AG04449 (cell line): Measurements from ENCODE around the gene FARS2.

Source experiments
- CTCF ChIA-PET: fragments of 350-600 bp; formaldehyde crosslinking; extraction: SDS; loops from one replicate; lab custom pipeline; 2021; ENCODE audit warnings: antibody characterized with exemption; lab: Yijun Ruan, JAX
- POLR2A ChIA-PET: fragments of 400-600, 350-600 bp; formaldehyde crosslinking; extraction: SDS; loops from one replicate; lab custom pipeline; 2020; ENCODE audit warnings: antibody characterized with exemption, inconsistent platforms; lab: Yijun Ruan, JAX
- DNase-seq: peaks from one replicate; pipeline ENCODE4 v3.0.0-alpha.2; 2010; ENCODE audit warnings: low read depth, low spot score
- H3K4me3 ChIP-seq: 2 replicates; pipeline ENCODE4 v1.5.1; 2011; ENCODE audit warnings: low read depth, mild to moderate bottlenecking, control low read depth, low read length
- CTCF ChIP-seq: IDR thresholded peaks from one replicate; pipeline ENCODE4 v1.5.1; 2011; ENCODE audit warnings: mild to moderate bottlenecking, moderate library complexity, low read length, control low read depth, inconsistent platforms; ENCODE audit not compliant: insufficient read depth; ENCODE audit errors: missing control alignments

Gene FARS2

GRCh38 chr6:5547556-5547955, 286.2 kb downstream of the FARS2 start:
- ChIA-PET CTCF (no interaction called here), POLR2A (no interaction called here)
- DNase-seq, result no peak
- TF ChIP-seq CTCF, result no peak
- no peak overlapping the region for H3K4me3 ChIP-seq

- ChIA-PET CTCF (no interaction called here), POLR2A (no interaction called here)
- no peak overlapping the region for H3K4me3 ChIP-seq
- DNase-seq, result no peak
- no peak for TF ChIP-seq CTCF
These were observed 289.3 kb downstream of the FARS2 start for GRCh38 chr6:5550631-5551030.

- CTCF ChIA-PET, result no interaction called here
These were observed 290.9 kb downstream of the FARS2 start for GRCh38 chr6:5552243-5552642.

GRCh38 chr6:5553767-5554166, 292.5 kb downstream of the FARS2 start:
- no peak for TF ChIP-seq CTCF
- no peak overlapping the region for H3K4me3 ChIP-seq
- POLR2A ChIA-PET, result no interaction called here
- no peak for DNase-seq
- CTCF ChIA-PET, result interaction anchor here (1.0 to 1.5 kb wide), 2 partner anchors 29 to 83 kb away, joined by 3 to 4 read pairs; no protein-coding TSS in a partner anchor

More at GRCh38 chr6:5552243-5552642, 290.9 kb downstream of the FARS2 start:
- no peak for TF ChIP-seq CTCF
- no peak for DNase-seq
- no peak overlapping the region for H3K4me3 ChIP-seq
- POLR2A ChIA-PET, result no interaction called here

- CTCF ChIA-PET, result interaction anchor here (1.0 to 1.5 kb wide), 2 partner anchors 30 to 83 kb away, joined by 3 to 4 read pairs; no protein-coding TSS in a partner anchor
- POLR2A ChIA-PET, result no interaction called here
These were observed 292.9 kb downstream of the FARS2 start for GRCh38 chr6:5554226-5554625.

GRCh38 chr6:5556011-5556410, 294.7 kb downstream of the FARS2 start:
- POLR2A ChIA-PET, result no interaction called here
- H3K4me3 ChIP-seq, result no peak overlapping the region
- TF ChIP-seq CTCF, result no peak
- CTCF ChIA-PET, result no interaction called here
- DNase-seq, result no peak

More at GRCh38 chr6:5554226-5554625, 292.9 kb downstream of the FARS2 start:
- TF ChIP-seq CTCF, result no peak
- no peak overlapping the region for H3K4me3 ChIP-seq
- no peak for DNase-seq
